H9 (cell line): ENCODE data around the gene SCAF1. TPM values are rescaled to one million over a fixed set of nuclear protein-coding genes. Genes with fewer than 3 reads are reported as not detected.

ENCODE experiments used
- DNase-seq: peaks from one replicate; pipeline ENCODE4 v3.0.0-alpha.2; 2017
- H2AFZ ChIP-seq: one replicate; pipeline ENCODE4 v1.6.1; 2013; ENCODE audit warnings: mild to moderate bottlenecking, low read length, control low read depth, moderate library complexity
- H2AK5ac ChIP-seq: 2 replicates; pipeline ENCODE4 v1.6.1; 2013; ENCODE audit warnings: low read length, control low read depth, mixed read lengths; ENCODE audit not compliant: insufficient read length
- H2BK120ac ChIP-seq: one replicate; pipeline ENCODE4 v1.6.1; 2013; ENCODE audit warnings: low read depth, mild to moderate bottlenecking, low read length, control low read depth, inconsistent platforms; ENCODE audit not compliant: poor library complexity, severe bottlenecking
- H2BK12ac ChIP-seq: 2 replicates; pipeline ENCODE4 v1.6.1; 2013; ENCODE audit warnings: low read length, control low read depth, mixed read lengths, low read depth; ENCODE audit not compliant: insufficient read length
- H2BK15ac ChIP-seq: 2 replicates; pipeline ENCODE4 v1.6.1; 2013; ENCODE audit warnings: low read depth, low read length, control low read depth
- H2BK20ac ChIP-seq: one replicate; pipeline ENCODE4 v1.6.1; 2013; ENCODE audit warnings: low read depth, mild to moderate bottlenecking, low read length, control low read depth, inconsistent platforms; ENCODE audit not compliant: poor library complexity, severe bottlenecking
- H2BK5ac ChIP-seq: 2 replicates; pipeline ENCODE4 v1.6.1; 2013; ENCODE audit warnings: low read length, control low read depth, mixed read lengths; ENCODE audit not compliant: insufficient read length
- H3K14ac ChIP-seq: 2 replicates; pipeline ENCODE4 v1.6.1; 2013; ENCODE audit warnings: low read length, control low read depth; ENCODE audit not compliant: insufficient read depth
- H3K18ac ChIP-seq: 2 replicates; pipeline ENCODE4 v1.6.1; 2013; ENCODE audit warnings: low read depth, mild to moderate bottlenecking, mixed read lengths, low read length, control low read depth; ENCODE audit not compliant: insufficient read length
- H3K23ac ChIP-seq: 2 replicates; pipeline ENCODE4 v1.6.1; 2013; ENCODE audit warnings: low read length, control low read depth, mixed read lengths, low read depth; ENCODE audit not compliant: insufficient read length
- H3K23me2 ChIP-seq: 2 replicates; pipeline ENCODE4 v1.6.1; 2013; ENCODE audit warnings: low read depth, mild to moderate bottlenecking, mixed read lengths, low read length, control low read depth; ENCODE audit not compliant: insufficient read length, poor library complexity, severe bottlenecking
- H3K27ac ChIP-seq: 2 replicates; pipeline ENCODE4 v1.5.1; 2013; ENCODE audit warnings: low read length, control low read depth, mixed read lengths, low read depth; ENCODE audit not compliant: insufficient read length
- H3K27me3 ChIP-seq: 2 replicates; pipeline ENCODE4 v1.6.1; 2013; ENCODE audit warnings: low read length, control low read depth, inconsistent platforms; ENCODE audit not compliant: insufficient read depth
- H3K4ac ChIP-seq: 2 replicates; pipeline ENCODE4 v1.6.1; 2013; ENCODE audit warnings: low read depth, mild to moderate bottlenecking, control low read depth, inconsistent platforms, low read length, moderate library complexity
- H3K4me1 ChIP-seq: 2 replicates; pipeline ENCODE4 v1.6.1; 2013; ENCODE audit warnings: low read length, control low read depth, inconsistent platforms; ENCODE audit not compliant: insufficient read depth
- H3K4me2 ChIP-seq: 2 replicates; pipeline ENCODE4 v1.6.1; 2013; ENCODE audit warnings: low read length, control low read depth, mixed read lengths; ENCODE audit not compliant: insufficient read length, insufficient read depth
- H3K56ac ChIP-seq: 2 replicates; pipeline ENCODE4 v1.6.1; 2013; ENCODE audit warnings: low read depth, mild to moderate bottlenecking, mixed read lengths, low read length, control low read depth; ENCODE audit not compliant: insufficient read length
- H3K79me1 ChIP-seq: 2 replicates; pipeline ENCODE4 v1.6.1; 2013; ENCODE audit warnings: low read depth, mild to moderate bottlenecking, moderate library complexity, low read length, control low read depth, inconsistent platforms; ENCODE audit not compliant: insufficient read depth, poor library complexity, severe bottlenecking
- H3K79me2 ChIP-seq: 2 replicates; pipeline ENCODE4 v1.6.1; 2013; ENCODE audit warnings: low read length, control low read depth, inconsistent platforms; ENCODE audit not compliant: insufficient read depth
- H3K9ac ChIP-seq: 2 replicates; pipeline ENCODE4 v1.6.1; 2013; ENCODE audit warnings: low read length, control low read depth, mixed read lengths; ENCODE audit not compliant: insufficient read length; ENCODE audit errors: extremely low read depth
- H3K9me3 ChIP-seq: one replicate; pipeline ENCODE4 v1.6.1; 2013; ENCODE audit warnings: low read depth, low read length, inconsistent platforms; ENCODE audit not compliant: control insufficient read depth
- H3T11ph ChIP-seq: one replicate; pipeline ENCODE4 v1.6.1; 2013; ENCODE audit warnings: mild to moderate bottlenecking, low read length, control low read depth, inconsistent platforms
- H4K20me1 ChIP-seq: one replicate; pipeline ENCODE4 v1.6.1; 2013; ENCODE audit not compliant: control insufficient read depth, insufficient read length, insufficient read depth
- H4K5ac ChIP-seq: 2 replicates; pipeline ENCODE4 v1.6.1; 2013; ENCODE audit warnings: low read depth, mild to moderate bottlenecking, mixed read lengths, low read length, control low read depth; ENCODE audit not compliant: insufficient read length
- H4K8ac ChIP-seq: replicated peaks from 2 replicates; pipeline ENCODE4 v1.6.1; 2013; ENCODE audit warnings: low read length, control low read depth, mixed read lengths, low read depth; ENCODE audit not compliant: insufficient read length
- H4K91ac ChIP-seq: 2 replicates; pipeline ENCODE4 v1.6.1; 2013; ENCODE audit warnings: low read depth, mild to moderate bottlenecking, moderate library complexity, mixed read lengths, low read length, control low read depth; ENCODE audit not compliant: insufficient read length
- H3K27ac Mint-ChIP-seq, 3 experiments: 2 replicates in 2 of 3; 3 replicates in 1 of 3; pipeline ENCODE4 v1.8.0; 2020 to 2021; ENCODE audit warnings: mixed read lengths in 3 of 3, mild to moderate bottlenecking in 1 of 3, moderate library complexity in 1 of 3
- H3K27me3 Mint-ChIP-seq: 2 replicates; pipeline ENCODE4 v1.8.0; 2021; ENCODE audit warnings: low read depth, mild to moderate bottlenecking, moderate library complexity, mixed read lengths
- H3K36me3 Mint-ChIP-seq, 3 experiments: 2 replicates in 2 of 3; 3 replicates in 1 of 3; pipeline ENCODE4 v1.8.0; 2020 to 2021; ENCODE audit warnings: low read depth in 3 of 3, mixed read lengths in 3 of 3; ENCODE audit not compliant: insufficient read depth in 1 of 3
- H3K4me1 Mint-ChIP-seq, 2 experiments: 2 replicates each; pipeline ENCODE4 v1.8.0; 2020; ENCODE audit warnings: mixed read lengths in 2 of 2
- H3K4me3 Mint-ChIP-seq, 2 experiments: 2 replicates in 1 of 2; 3 replicates in 1 of 2; pipeline ENCODE4 v1.8.0; 2020 to 2021; ENCODE audit warnings: mild to moderate bottlenecking in 2 of 2, mixed read lengths in 2 of 2, moderate library complexity in 1 of 2
- H3K9me3 Mint-ChIP-seq, 2 experiments: 2 replicates in 1 of 2; 3 replicates in 1 of 2; pipeline ENCODE4 v1.8.0; 2020; ENCODE audit warnings: mild to moderate bottlenecking in 2 of 2, mixed read lengths in 2 of 2, moderate library complexity in 1 of 2
- WGBS: extraction: QIAGEN DNeasy Blood & Tissue Kit; methylation state at CpG from one replicate; pipeline ENCODE4 v1.1.7; 2013; ENCODE audit warnings: missing lambda C conversion rate, low lambda C conversion rate, mixed read lengths; ENCODE audit not compliant: insufficient read length; ENCODE audit errors: extremely low coverage; 5-methylcytosine and 5-hydroxymethylcytosine counted together
- total RNA-seq: library from RNA; stranded (reverse); gene quantifications from 2 replicates; pipeline ENCODE4 v1.2.1, GENCODE V29; 2021
- TF ChIP-seq, protein P1 (sequence below): fragments of 200-600 bp; sonication (generic); conservative IDR thresholded peaks from 3 replicates; pipeline ENCODE4 v1.8.0; 2021; ENCODE audit warnings: antibody characterized with exemption, mild to moderate bottlenecking

The SCAF1 gene
- total RNA-seq, 1 experiment from 2014 or later, result 85.3 TPM

DNA sequence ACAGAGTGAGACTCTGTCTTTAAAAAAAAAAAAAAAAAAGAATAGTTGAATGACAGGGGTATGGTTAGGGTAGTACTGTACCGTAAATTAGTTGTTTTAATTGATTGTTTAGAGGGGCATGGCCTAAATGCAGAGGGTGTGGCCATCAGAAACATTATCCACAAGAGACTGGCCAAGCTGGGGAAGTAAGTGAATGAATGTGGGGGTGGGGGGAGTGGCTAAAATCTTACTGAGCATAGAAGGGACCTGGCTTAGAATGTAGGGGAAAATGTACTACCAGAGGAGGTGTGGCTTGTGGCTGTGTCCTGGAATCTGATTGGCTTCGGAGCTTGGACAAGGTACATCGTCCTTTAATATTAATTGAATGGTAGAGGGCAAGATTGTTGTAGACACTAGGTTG, 27.5 kb downstream of the SCAF1 start:
- H3K4me2 ChIP-seq, result no peak overlapping the region
- H3K27me3 ChIP-seq, result no peaks in the 10 kb centered on the region
- no peak overlapping the region for H3K23ac ChIP-seq
- no peak overlapping the region for H2AK5ac ChIP-seq
- Mint-ChIP-seq H3K36me3 (peaks cover 22 to 48% (median 42%) of the 10 kb centered on the region in 3 experiments; a peak in 6 of 7 replicates), H3K4me1 (peaks cover 18 to 31% of the 10 kb centered on the region in 2 experiments), H3K4me3 (peak overlapping the region in 1 of 2 experiments; percentile 31; a peak in 2 of 5 replicates), H3K27ac (peak overlapping the region; percentile 8 to 45 (median 34); a peak in 2 of 7 replicates), H3K9me3 (peaks cover 0 to 1% of the 10 kb centered on the region in 2 experiments; a peak in 2 of 5 replicates), H3K27me3 (peaks cover 3% of the 10 kb centered on the region)
- H4K5ac ChIP-seq, result no peak overlapping the region
- no peak overlapping the region for H2BK120ac ChIP-seq
- no peak for DNase-seq
- no peak overlapping the region for H2BK15ac ChIP-seq
- no peak overlapping the region for H4K91ac ChIP-seq
- H3K79me1 ChIP-seq, result peaks cover 11% of the 10 kb centered on the region
- H2AFZ ChIP-seq, result no peak overlapping the region
- H2BK20ac ChIP-seq, result no peak overlapping the region
- no peaks in the 10 kb centered on the region for H3K4me1 ChIP-seq
- H2BK5ac ChIP-seq, result no peak overlapping the region
- H4K20me1 ChIP-seq, result no peaks in the 10 kb centered on the region
- H3K27ac ChIP-seq, result no peak overlapping the region
- peaks cover 5% of the 10 kb centered on the region; the same call in 1 of the 2 replicates for H3K79me2 ChIP-seq
- H3T11ph ChIP-seq, result no peak overlapping the region
- H3K9ac ChIP-seq, result no peak overlapping the region
- WGBS, result no CpG with 5 or more reads among the region's 3 CpGs
- no peak overlapping the region for H3K14ac ChIP-seq
- H3K9me3 ChIP-seq, result no peaks in the 10 kb centered on the region
- peaks cover 16% of the 10 kb centered on the region for H3K23me2 ChIP-seq
- no peak overlapping the region for H3K18ac ChIP-seq
- H3K4ac ChIP-seq, result no peak overlapping the region
- H3K56ac ChIP-seq, result no peak overlapping the region
- H2BK12ac ChIP-seq, result no peak overlapping the region
- no peak overlapping the region for H4K8ac ChIP-seq
- TF ChIP-seq, protein P1, sequence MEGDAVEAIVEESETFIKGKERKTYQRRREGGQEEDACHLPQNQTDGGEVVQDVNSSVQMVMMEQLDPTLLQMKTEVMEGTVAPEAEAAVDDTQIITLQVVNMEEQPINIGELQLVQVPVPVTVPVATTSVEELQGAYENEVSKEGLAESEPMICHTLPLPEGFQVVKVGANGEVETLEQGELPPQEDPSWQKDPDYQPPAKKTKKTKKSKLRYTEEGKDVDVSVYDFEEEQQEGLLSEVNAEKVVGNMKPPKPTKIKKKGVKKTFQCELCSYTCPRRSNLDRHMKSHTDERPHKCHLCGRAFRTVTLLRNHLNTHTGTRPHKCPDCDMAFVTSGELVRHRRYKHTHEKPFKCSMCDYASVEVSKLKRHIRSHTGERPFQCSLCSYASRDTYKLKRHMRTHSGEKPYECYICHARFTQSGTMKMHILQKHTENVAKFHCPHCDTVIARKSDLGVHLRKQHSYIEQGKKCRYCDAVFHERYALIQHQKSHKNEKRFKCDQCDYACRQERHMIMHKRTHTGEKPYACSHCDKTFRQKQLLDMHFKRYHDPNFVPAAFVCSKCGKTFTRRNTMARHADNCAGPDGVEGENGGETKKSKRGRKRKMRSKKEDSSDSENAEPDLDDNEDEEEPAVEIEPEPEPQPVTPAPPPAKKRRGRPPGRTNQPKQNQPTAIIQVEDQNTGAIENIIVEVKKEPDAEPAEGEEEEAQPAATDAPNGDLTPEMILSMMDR, result no peak
